HFFc6 (cell line): ENCODE measurements around the gene CD164. TPM values are rescaled to one million over a fixed set of nuclear protein-coding genes. Genes with fewer than 3 reads are reported as not detected.

Experiments used
- DNase-seq: peaks from one replicate; pipeline ENCODE4 v3.0.0-alpha.2; 2018
- H3K27ac Mint-ChIP-seq: 2 replicates; pipeline ENCODE4 v1.8.0; 2020; ENCODE audit warnings: mild to moderate bottlenecking, mixed read lengths
- H3K27me3 Mint-ChIP-seq: 2 replicates; pipeline ENCODE4 v1.8.0; 2021; ENCODE audit warnings: mild to moderate bottlenecking, moderate library complexity, mixed read lengths; ENCODE audit not compliant: insufficient read depth
- H3K36me3 Mint-ChIP-seq: 2 replicates; pipeline ENCODE4 v1.8.0; 2021; ENCODE audit warnings: low read depth, mixed read lengths
- H3K4me1 Mint-ChIP-seq: 2 replicates; pipeline ENCODE4 v1.8.0; 2020; ENCODE audit warnings: low read depth, mixed read lengths
- H3K4me3 Mint-ChIP-seq: 2 replicates; pipeline ENCODE4 v1.8.0; 2020; ENCODE audit warnings: mild to moderate bottlenecking, moderate library complexity, mixed read lengths
- H3K9me3 Mint-ChIP-seq: 2 replicates; pipeline ENCODE4 v1.8.0; 2020; ENCODE audit warnings: mild to moderate bottlenecking, mixed read lengths
- total RNA-seq, 6 experiments: library from RNA; stranded (reverse); fragmentation: NEBNext Ultra II Directional; extraction: Animal tissue kit (Norgen Biotek cat#: 25700); gene quantifications; 2 replicates in 1 of 6; 3 replicates in 5 of 6; pipeline ENCODE4 v1.2.3, GENCODE V29; 2021
- TF ChIP-seq, protein P1 (sequence below): fragments of 200-600 bp; sonication (generic); IDR thresholded peaks from 2 replicates; pipeline ENCODE4 v1.5.0; 2021; ENCODE audit warnings: antibody characterized with exemption, mild to moderate bottlenecking

Gene CD164
- total RNA-seq, 6 experiments from 2014 or later = 243 to 260 (median 252) TPM

DNA sequence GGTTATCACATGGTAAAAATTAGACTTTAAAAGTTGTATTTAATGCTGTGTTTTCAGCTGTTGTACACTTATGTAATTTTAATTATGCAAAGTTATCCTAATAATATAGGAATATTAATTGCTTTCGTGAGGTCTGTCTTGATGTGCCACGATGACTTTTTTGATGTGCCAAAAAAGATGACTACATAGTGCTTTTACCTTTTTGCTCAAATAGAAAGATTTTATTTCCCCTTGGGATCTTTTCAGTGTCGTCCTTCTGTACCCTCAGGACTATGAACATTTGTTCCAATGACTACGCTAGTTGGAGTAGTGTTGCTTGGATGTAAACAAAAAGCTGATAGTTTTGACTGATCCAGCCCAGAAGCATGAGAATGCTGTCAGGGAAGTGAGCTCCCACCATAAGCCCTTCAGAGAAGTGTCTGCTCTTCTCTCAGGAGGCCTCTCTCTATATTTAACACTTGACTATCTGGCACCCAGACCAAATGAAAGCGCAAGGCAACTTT lies 1.2 kb upstream of the CD164 start:
- H3K4me3 Mint-ChIP-seq = peak overlapping the region; percentile 95

DNA sequence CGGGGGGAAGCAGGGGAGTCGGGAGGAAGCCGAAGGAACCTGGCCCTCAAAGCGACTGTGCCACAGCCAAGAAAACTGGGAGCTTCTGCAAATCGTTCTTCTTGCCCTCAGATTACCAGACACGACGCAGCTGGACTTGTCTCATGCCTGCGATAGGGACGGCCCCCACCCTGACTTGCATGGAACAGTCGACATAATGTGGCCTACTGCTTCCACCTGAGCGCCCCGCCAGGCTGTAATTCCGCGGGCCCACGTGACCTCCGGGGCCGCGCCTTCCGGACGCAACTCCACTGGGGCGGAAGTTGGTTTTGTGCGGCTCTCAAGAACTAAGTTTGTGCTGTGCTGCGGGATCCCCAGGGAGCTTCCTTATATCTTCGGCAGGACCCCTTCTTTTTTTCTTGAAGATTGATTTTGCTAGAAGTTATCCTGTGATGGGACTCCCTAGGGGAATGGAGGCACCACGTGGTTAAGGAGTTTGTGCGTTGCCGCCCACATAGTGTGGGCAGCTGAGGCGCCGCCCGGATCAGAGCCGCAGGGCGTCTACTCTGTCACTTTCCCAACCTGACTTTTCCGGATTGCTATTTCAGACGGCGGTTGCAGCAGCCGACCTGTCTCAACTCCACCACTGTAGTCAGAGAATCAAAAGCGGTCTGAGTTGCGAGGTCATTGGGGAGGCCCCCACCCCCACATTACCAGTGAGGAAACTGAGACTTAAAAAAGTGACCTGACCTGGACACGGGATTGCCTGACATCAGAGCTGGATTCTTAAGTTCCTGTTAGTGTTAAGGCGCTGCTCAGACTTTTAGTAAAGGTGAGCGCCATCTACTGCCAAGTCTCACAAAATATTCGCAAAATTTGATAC lies 540 bp upstream of the CD164 start:
- no peaks in the 10 kb centered on the region for H3K27me3 Mint-ChIP-seq
- TF ChIP-seq, protein P1, sequence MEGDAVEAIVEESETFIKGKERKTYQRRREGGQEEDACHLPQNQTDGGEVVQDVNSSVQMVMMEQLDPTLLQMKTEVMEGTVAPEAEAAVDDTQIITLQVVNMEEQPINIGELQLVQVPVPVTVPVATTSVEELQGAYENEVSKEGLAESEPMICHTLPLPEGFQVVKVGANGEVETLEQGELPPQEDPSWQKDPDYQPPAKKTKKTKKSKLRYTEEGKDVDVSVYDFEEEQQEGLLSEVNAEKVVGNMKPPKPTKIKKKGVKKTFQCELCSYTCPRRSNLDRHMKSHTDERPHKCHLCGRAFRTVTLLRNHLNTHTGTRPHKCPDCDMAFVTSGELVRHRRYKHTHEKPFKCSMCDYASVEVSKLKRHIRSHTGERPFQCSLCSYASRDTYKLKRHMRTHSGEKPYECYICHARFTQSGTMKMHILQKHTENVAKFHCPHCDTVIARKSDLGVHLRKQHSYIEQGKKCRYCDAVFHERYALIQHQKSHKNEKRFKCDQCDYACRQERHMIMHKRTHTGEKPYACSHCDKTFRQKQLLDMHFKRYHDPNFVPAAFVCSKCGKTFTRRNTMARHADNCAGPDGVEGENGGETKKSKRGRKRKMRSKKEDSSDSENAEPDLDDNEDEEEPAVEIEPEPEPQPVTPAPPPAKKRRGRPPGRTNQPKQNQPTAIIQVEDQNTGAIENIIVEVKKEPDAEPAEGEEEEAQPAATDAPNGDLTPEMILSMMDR = peak; percentile 80
- peak overlapping the region; percentile 100 for H3K27ac Mint-ChIP-seq
- peaks cover 17% of the 10 kb centered on the region for H3K36me3 Mint-ChIP-seq
- no peaks in the 10 kb centered on the region for H3K9me3 Mint-ChIP-seq
- H3K4me1 Mint-ChIP-seq = peaks cover 42% of the 10 kb centered on the region
- H3K4me3 Mint-ChIP-seq = peak overlapping the region; percentile 95
- peak; percentile 86 for DNase-seq

More for the DNA sequence above, 1.2 kb upstream of the CD164 start:
- no peak for DNase-seq
- no peaks in the 10 kb centered on the region for H3K9me3 Mint-ChIP-seq
- H3K36me3 Mint-ChIP-seq = peaks cover 17% of the 10 kb centered on the region
- H3K4me1 Mint-ChIP-seq = peaks cover 42% of the 10 kb centered on the region
- TF ChIP-seq, protein P1 = peak; percentile 35
- peaks cover 5% of the 10 kb centered on the region for H3K27me3 Mint-ChIP-seq
- H3K27ac Mint-ChIP-seq = peak overlapping the region; percentile 100

DNA sequence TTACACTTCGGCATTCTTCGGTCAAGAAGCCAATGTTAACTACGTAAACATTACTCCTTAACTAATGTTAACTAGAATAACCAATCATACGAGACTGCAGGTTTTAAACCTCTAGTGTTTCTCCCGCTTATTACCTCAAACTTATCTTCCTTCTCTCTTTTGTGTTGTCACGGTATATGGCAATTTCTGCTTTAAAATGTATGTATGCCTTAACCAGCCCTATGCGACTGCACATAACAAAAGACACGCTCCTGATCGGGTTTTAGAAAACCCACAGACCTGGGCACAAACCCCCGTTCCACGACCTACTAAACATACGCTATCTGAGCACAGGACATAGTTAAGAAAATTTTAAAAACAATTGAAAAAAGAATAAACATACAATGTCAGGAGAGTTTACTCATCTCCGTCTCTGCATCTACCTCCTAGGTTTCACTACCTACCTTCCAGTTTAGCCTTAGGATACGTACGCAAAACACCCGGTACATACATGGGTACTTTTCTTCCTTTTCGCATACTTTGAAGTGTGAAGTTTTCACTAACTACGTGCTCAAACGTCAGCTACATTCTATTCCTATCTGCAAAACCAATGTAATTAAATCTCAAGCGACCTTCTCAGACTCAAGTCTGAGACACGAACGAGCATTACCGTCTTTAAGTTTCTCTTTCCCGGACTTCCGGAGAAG lies 1.1 kb downstream of the CD164 start:
- DNase-seq = no peak
- H3K4me3 Mint-ChIP-seq = peak overlapping the region; percentile 95
- H3K27me3 Mint-ChIP-seq = no peaks in the 10 kb centered on the region
- TF ChIP-seq, protein P1 = no peak
- peaks cover 42% of the 10 kb centered on the region for H3K4me1 Mint-ChIP-seq
- H3K27ac Mint-ChIP-seq = peak overlapping the region; percentile 86
- no peaks in the 10 kb centered on the region for H3K9me3 Mint-ChIP-seq
- H3K36me3 Mint-ChIP-seq = peaks cover 21% of the 10 kb centered on the region

DNA sequence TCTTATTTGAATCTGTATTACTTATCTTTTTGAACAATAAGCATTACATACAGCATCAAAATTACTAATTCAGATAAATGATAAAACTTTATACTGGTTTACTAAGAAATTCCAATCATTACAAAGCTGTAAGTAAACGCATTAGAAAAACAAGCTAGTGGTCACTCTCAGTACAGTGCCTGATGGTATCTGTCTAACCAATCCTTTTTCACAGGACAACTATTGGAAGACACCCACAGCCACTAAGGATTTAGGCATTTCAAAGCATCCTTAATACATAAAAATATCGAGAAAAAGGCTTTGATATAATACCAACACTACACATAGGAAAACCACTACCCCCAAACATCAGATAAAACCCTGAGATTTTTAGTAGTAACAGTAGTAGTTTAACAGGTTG lies 2.6 kb downstream of the CD164 start:
- peak overlapping the region; percentile 52 for H3K27ac Mint-ChIP-seq
- peaks cover 38% of the 10 kb centered on the region for H3K4me1 Mint-ChIP-seq
- H3K27me3 Mint-ChIP-seq = no peaks in the 10 kb centered on the region
- peak; percentile 75 for DNase-seq
- H3K4me3 Mint-ChIP-seq = peak overlapping the region; percentile 95
- peaks cover 34% of the 10 kb centered on the region for H3K36me3 Mint-ChIP-seq
- no peaks in the 10 kb centered on the region for H3K9me3 Mint-ChIP-seq
- TF ChIP-seq, protein P1 = no peak

DNA sequence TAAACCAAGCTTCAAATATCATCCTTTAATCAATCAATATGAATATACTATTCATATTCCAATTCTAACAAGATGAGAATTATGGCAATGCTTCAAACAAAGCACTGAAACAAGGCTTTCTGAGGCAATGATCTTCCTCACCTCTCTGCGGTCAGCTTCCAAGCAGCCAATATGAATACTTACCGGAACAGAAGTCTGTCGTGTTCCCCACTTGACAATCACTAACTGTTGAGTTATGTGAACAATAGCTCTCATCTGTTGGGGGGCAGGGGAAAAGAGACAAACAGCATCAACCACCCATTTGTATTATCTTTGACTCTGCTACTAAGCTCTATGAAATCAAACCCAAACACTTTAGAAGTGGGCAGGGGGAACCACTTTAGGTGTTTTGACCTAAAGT lies 4.5 kb downstream of the CD164 start:
- DNase-seq = no peak
- Mint-ChIP-seq H3K4me1 (peaks cover 41% of the 10 kb centered on the region), H3K4me3 (no peak overlapping the region), H3K27me3 (peaks cover 2% of the 10 kb centered on the region; the same call in 1 of the 2 replicates), H3K27ac (no peak overlapping the region), H3K36me3 (peaks cover 51% of the 10 kb centered on the region), H3K9me3 (no peaks in the 10 kb centered on the region)
- TF ChIP-seq, protein P1 = no peak
